ENCODE results near the gene SPC25. TPM values are rescaled to one million over a fixed set of nuclear protein-coding genes. Genes with fewer than 3 reads are reported as not detected.

Gene SPC25
- total RNA-seq, 6 experiments from 2014 or later: 0.15 to 1.1 (median 0.67) TPM; not detected in 1

DNA sequence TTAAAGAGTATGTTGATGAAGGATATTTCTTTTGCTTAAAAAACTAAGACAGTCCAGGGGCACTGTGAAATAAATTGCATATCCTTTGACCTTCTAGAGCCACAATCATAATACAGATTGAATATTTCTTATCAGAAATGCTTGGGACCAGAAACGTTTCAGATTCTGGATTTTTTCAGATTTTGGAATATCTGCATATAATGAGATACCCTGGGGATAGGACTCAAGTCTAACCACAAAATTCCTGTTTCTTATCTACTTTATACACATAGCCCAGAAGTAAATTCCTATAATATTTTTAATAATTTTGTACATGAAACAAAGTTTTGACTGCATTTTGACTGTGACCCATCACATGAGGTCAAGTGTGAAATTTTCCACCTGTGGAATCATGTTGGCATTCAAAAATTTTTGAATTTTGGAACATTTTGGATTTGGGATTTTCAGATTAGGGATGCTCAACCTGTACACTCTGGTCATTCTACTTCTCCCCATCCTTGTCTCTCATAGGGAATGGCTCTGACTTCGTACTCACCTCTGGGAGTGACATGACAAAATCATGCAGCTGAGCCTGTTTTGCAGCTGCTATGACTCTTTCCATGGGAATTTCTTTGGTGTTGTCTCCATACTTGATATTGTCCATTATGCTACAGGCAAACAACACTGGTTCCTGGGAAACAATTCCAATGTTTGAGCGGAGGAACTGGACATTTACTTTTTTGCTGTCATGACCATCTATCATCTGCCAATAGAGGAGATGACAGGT, 36.6 kb upstream of the SPC25 start:
- Histone ChIP-seq H3K27me3 (no peaks in the 10 kb centered on the region), H3K9me3 (no peaks in the 10 kb centered on the region), H3K27ac (no peak overlapping the region), H3K4me3 (no peak overlapping the region), H3K4me1 (no peaks in the 10 kb centered on the region), H3K36me3 (peaks cover 0 to 79% (median 36%) of the 10 kb centered on the region in 4 donors)
- DNase-seq: no peak
- intact Hi-C loops (cut with DNase I): no loop called here
- no peak for ATAC-seq
- WGBS (ENCODE audit: insufficient coverage, low coverage, low lambda C conversion rate, missing lambda C conversion rate): 78% methylated on average over 3 of the region's 3 CpGs
- TF ChIP-seq, protein P1, sequence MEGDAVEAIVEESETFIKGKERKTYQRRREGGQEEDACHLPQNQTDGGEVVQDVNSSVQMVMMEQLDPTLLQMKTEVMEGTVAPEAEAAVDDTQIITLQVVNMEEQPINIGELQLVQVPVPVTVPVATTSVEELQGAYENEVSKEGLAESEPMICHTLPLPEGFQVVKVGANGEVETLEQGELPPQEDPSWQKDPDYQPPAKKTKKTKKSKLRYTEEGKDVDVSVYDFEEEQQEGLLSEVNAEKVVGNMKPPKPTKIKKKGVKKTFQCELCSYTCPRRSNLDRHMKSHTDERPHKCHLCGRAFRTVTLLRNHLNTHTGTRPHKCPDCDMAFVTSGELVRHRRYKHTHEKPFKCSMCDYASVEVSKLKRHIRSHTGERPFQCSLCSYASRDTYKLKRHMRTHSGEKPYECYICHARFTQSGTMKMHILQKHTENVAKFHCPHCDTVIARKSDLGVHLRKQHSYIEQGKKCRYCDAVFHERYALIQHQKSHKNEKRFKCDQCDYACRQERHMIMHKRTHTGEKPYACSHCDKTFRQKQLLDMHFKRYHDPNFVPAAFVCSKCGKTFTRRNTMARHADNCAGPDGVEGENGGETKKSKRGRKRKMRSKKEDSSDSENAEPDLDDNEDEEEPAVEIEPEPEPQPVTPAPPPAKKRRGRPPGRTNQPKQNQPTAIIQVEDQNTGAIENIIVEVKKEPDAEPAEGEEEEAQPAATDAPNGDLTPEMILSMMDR (IDR thresholded peaks at IDR 0.05): no peak
- no peak for TF ChIP-seq POLR2A (IDR thresholded peaks at IDR 0.05)

- Histone ChIP-seq H3K36me3 (peaks cover 0 to 36% (median 17%) of the 10 kb centered on the region in 4 donors), H3K27ac (no peak overlapping the region), H3K9me3 (no peaks in the 10 kb centered on the region), H3K27me3 (no peaks in the 10 kb centered on the region), H3K4me1 (no peaks in the 10 kb centered on the region), H3K4me3 (no peak overlapping the region)
- WGBS (ENCODE audit: insufficient coverage, low coverage, low lambda C conversion rate, missing lambda C conversion rate): 16% methylated on average over 4 of the region's 4 CpGs
- ATAC-seq (peak; percentile 37 to 77 (median 60)), DNase-seq (no peak)
- TF ChIP-seq, protein P1 (IDR thresholded peaks at IDR 0.05): peak; percentile 56 to 69 (median 64)
- no peak for TF ChIP-seq POLR2A (IDR thresholded peaks at IDR 0.05)
- intact Hi-C loops (cut with DNase I): no loop called here
These were observed 30.4 kb upstream of the SPC25 start for GRCh38 chr2:168920504-168921157.

GRCh38 chr2:168916331-168916675, 26.1 kb upstream of the SPC25 start:
- no peaks in the 10 kb centered on the region for H3K36me3 ChIP-seq
- H3K4me1 ChIP-seq: peaks cover 0 to 9% (median 4%) of the 10 kb centered on the region in 4 donors
- no peak overlapping the region for H3K4me3 ChIP-seq
- intact Hi-C loops (cut with DNase I): loop anchor here in 1 of 2 donors (10.0 kb wide), 1 partner anchor 142 kb away; no protein-coding TSS in a partner anchor
- H3K27me3 ChIP-seq: no peaks in the 10 kb centered on the region
- no peaks in the 10 kb centered on the region for H3K9me3 ChIP-seq
- DNase-seq (no peak), ATAC-seq (no peak)
- H3K27ac ChIP-seq: no peak overlapping the region
- 76% methylated on average over 4 of the region's 4 CpGs for WGBS (ENCODE audit: insufficient coverage, low coverage, low lambda C conversion rate, missing lambda C conversion rate)
- TF ChIP-seq, protein P1 (IDR thresholded peaks at IDR 0.05): no peak
- TF ChIP-seq POLR2A (IDR thresholded peaks at IDR 0.05): no peak

- Histone ChIP-seq H3K4me1 (peaks cover 0 to 9% (median 4%) of the 10 kb centered on the region in 4 donors), H3K9me3 (no peaks in the 10 kb centered on the region), H3K4me3 (no peak overlapping the region), H3K27me3 (no peaks in the 10 kb centered on the region), H3K27ac (no peak overlapping the region), H3K36me3 (no peaks in the 10 kb centered on the region)
- 100% methylated on average over 1 of the region's 3 CpGs for WGBS (ENCODE audit: insufficient coverage, low coverage, low lambda C conversion rate, missing lambda C conversion rate)
- DNase-seq: no peak
- no peak for ATAC-seq
- TF ChIP-seq POLR2A (IDR thresholded peaks at IDR 0.05): no peak
- TF ChIP-seq, protein P1 (IDR thresholded peaks at IDR 0.05): no peak
- intact Hi-C loops (cut with DNase I): loop anchor here in 1 of 2 donors (10.0 kb wide), 1 partner anchor 141 kb away; no protein-coding TSS in a partner anchor
These were observed 25.5 kb upstream of the SPC25 start for GRCh38 chr2:168915441-168916330.
